ENCODE measurements around the gene RAB27A. TPM values are rescaled to one million over a fixed set of nuclear protein-coding genes. Genes with fewer than 3 reads are reported as not detected.

RAB27A gene
- total RNA-seq, 1 donor = 7.2 TPM

- Histone ChIP-seq H3K4me2 (ENCODE audit: insufficient read depth, low read length) (peak overlapping the region; percentile 71), H2AFZ (ENCODE audit: low read length) (peak overlapping the region; percentile 78), H4K20me1 (ENCODE audit: insufficient read depth, low read length) (no peaks in the 10 kb centered on the region), H3K27ac (ENCODE audit: low read depth, low read length) (peak overlapping the region; percentile 95), H3K4me1 (ENCODE audit: insufficient read depth, low read length) (peaks cover 17% of the 10 kb centered on the region), H3K36me3 (ENCODE audit: insufficient read depth, low read length) (peaks cover 7% of the 10 kb centered on the region), H3K27me3 (ENCODE audit: insufficient read depth, low read length) (no peaks in the 10 kb centered on the region), H3K79me2 (ENCODE audit: insufficient read depth, low read length) (no peaks in the 10 kb centered on the region), H3K4me3 (ENCODE audit: insufficient read depth, low read length) (peak overlapping the region; percentile 28), H3K9me3 (ENCODE audit: low read depth, low read length) (no peaks in the 10 kb centered on the region)
- no peak for DNase-seq (ENCODE audit: insufficient read length, low spot score, missing footprints)
- TF ChIP-seq CTCF (IDR thresholded peaks at IDR 0.05; ENCODE audit: extremely low read depth, low read depth, low read length) = no peak
Measured at GRCh38 chr15:55220606-55221005, 69.0 kb downstream of the RAB27A start.

- Histone ChIP-seq H2AFZ (ENCODE audit: low read length) (peak overlapping the region; percentile 16), H3K27ac (ENCODE audit: low read depth, low read length) (no peak overlapping the region), H3K79me2 (ENCODE audit: insufficient read depth, low read length) (no peaks in the 10 kb centered on the region), H3K4me2 (ENCODE audit: insufficient read depth, low read length) (no peak overlapping the region), H3K36me3 (ENCODE audit: insufficient read depth, low read length) (peaks cover 7% of the 10 kb centered on the region), H3K27me3 (ENCODE audit: insufficient read depth, low read length) (no peaks in the 10 kb centered on the region), H3K9me3 (ENCODE audit: low read depth, low read length) (no peaks in the 10 kb centered on the region), H3K4me1 (ENCODE audit: insufficient read depth, low read length) (peaks cover 17% of the 10 kb centered on the region), H4K20me1 (ENCODE audit: insufficient read depth, low read length) (no peaks in the 10 kb centered on the region), H3K4me3 (ENCODE audit: insufficient read depth, low read length) (no peak overlapping the region)
- no peak for TF ChIP-seq CTCF (IDR thresholded peaks at IDR 0.05; ENCODE audit: extremely low read depth, low read depth, low read length)
- DNase-seq (ENCODE audit: insufficient read length, low spot score, missing footprints) = no peak
Measured at GRCh38 chr15:55218056-55218455, 71.6 kb downstream of the RAB27A start.

- no peak overlapping the region for H2AFZ ChIP-seq (ENCODE audit: low read length)
- H4K20me1 ChIP-seq (ENCODE audit: insufficient read depth, low read length) = no peaks in the 10 kb centered on the region
- no peaks in the 10 kb centered on the region for H3K79me2 ChIP-seq (ENCODE audit: insufficient read depth, low read length)
- H3K4me3 ChIP-seq (ENCODE audit: insufficient read depth, low read length) = no peak overlapping the region
- no peaks in the 10 kb centered on the region for H3K36me3 ChIP-seq (ENCODE audit: insufficient read depth, low read length)
- H3K4me2 ChIP-seq (ENCODE audit: insufficient read depth, low read length) = no peak overlapping the region
- H3K4me1 ChIP-seq (ENCODE audit: insufficient read depth, low read length) = no peaks in the 10 kb centered on the region
- no peak for TF ChIP-seq CTCF (IDR thresholded peaks at IDR 0.05; ENCODE audit: extremely low read depth, low read depth, low read length)
- H3K27me3 ChIP-seq (ENCODE audit: insufficient read depth, low read length) = no peaks in the 10 kb centered on the region
- H3K27ac ChIP-seq (ENCODE audit: low read depth, low read length) = no peak overlapping the region
- H3K9me3 ChIP-seq (ENCODE audit: low read depth, low read length) = no peaks in the 10 kb centered on the region
- DNase-seq (ENCODE audit: insufficient read length, low spot score, missing footprints) = no peak
Measured at GRCh38 chr15:55204464-55204863, 85.1 kb downstream of the RAB27A start.

- no peak for TF ChIP-seq CTCF (IDR thresholded peaks at IDR 0.05; ENCODE audit: extremely low read depth, low read depth, low read length)
- H2AFZ ChIP-seq (ENCODE audit: low read length) = no peak overlapping the region
- H3K79me2 ChIP-seq (ENCODE audit: insufficient read depth, low read length) = no peaks in the 10 kb centered on the region
- peaks cover 7% of the 10 kb centered on the region for H3K4me1 ChIP-seq (ENCODE audit: insufficient read depth, low read length)
- no peak overlapping the region for H3K27ac ChIP-seq (ENCODE audit: low read depth, low read length)
- no peaks in the 10 kb centered on the region for H3K27me3 ChIP-seq (ENCODE audit: insufficient read depth, low read length)
- H3K4me3 ChIP-seq (ENCODE audit: insufficient read depth, low read length) = no peak overlapping the region
- no peaks in the 10 kb centered on the region for H3K9me3 ChIP-seq (ENCODE audit: low read depth, low read length)
- H3K36me3 ChIP-seq (ENCODE audit: insufficient read depth, low read length) = no peaks in the 10 kb centered on the region
- no peak for DNase-seq (ENCODE audit: insufficient read length, low spot score, missing footprints)
- no peaks in the 10 kb centered on the region for H4K20me1 ChIP-seq (ENCODE audit: insufficient read depth, low read length)
- no peak overlapping the region for H3K4me2 ChIP-seq (ENCODE audit: insufficient read depth, low read length)
Measured at GRCh38 chr15:55202206-55202605, 87.4 kb downstream of the RAB27A start.

Measured in osteoblast (primary cell).